Esophagus squamous epithelium (tissue), 4 donors: Measurements from ENCODE around the gene ARHGAP26.

Experiments
- POLR2A ChIP-seq, 4 donors: fragments of 450-650 bp; IDR thresholded peaks; one replicate each; pipeline ENCODE4 v1.6.1; 2017; ENCODE audit warnings: antibody characterized with exemption in 4 of 4, mild to moderate bottlenecking in 4 of 4, moderate library complexity in 3 of 4
- TF ChIP-seq, protein P1 (sequence below), 6 experiments: fragments of 450-650 bp in 4 of 6; fragments of 200-600 bp in 2 of 6; sonication (generic) in 2 of 6; IDR thresholded peaks; one replicate each; pipeline ENCODE4 v1.5.1; 2016 to 2019; ENCODE audit warnings: antibody characterized with exemption in 6 of 6, mild to moderate bottlenecking in 4 of 6, moderate library complexity in 4 of 6

DNA sequence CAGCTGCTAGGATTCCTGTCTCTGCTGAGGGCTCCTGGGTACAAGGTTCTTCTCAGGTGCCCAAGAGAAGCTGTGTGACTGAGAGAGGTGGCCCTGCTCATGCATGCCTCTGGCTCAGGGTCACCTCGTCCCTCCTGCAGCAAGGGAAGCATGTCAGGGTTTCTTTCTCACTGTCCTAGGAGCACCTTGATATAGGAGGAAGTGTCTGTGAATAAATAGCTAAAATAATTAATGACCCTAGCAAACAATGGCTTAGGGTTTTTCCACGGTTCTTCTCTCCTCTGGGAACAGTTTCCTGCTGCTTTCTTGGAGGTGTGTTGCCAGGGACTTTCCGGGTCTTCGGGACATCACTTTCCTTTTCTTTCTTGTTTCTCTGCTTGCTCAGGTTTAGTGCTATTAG is 87.2 kb downstream of the ARHGAP26 start:
- TF ChIP-seq, protein P1, sequence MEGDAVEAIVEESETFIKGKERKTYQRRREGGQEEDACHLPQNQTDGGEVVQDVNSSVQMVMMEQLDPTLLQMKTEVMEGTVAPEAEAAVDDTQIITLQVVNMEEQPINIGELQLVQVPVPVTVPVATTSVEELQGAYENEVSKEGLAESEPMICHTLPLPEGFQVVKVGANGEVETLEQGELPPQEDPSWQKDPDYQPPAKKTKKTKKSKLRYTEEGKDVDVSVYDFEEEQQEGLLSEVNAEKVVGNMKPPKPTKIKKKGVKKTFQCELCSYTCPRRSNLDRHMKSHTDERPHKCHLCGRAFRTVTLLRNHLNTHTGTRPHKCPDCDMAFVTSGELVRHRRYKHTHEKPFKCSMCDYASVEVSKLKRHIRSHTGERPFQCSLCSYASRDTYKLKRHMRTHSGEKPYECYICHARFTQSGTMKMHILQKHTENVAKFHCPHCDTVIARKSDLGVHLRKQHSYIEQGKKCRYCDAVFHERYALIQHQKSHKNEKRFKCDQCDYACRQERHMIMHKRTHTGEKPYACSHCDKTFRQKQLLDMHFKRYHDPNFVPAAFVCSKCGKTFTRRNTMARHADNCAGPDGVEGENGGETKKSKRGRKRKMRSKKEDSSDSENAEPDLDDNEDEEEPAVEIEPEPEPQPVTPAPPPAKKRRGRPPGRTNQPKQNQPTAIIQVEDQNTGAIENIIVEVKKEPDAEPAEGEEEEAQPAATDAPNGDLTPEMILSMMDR (IDR thresholded peaks at IDR 0.05), result no peak
- no peak for TF ChIP-seq POLR2A (IDR thresholded peaks at IDR 0.05)
